Kidney glomerular epithelial cell (primary cell): Measurements from ENCODE around the gene FRMD5.
"Not testable (repeated sequence)": the region's sequence is repeated elsewhere in the genome, so short reads cannot be mapped to it uniquely, and the experiment has no call there.

Experiments
- DNase-seq: peaks from one replicate; lab custom pipeline; 2025; lab: John Stamatoyannopoulos, UW

FRMD5 gene

DNA sequence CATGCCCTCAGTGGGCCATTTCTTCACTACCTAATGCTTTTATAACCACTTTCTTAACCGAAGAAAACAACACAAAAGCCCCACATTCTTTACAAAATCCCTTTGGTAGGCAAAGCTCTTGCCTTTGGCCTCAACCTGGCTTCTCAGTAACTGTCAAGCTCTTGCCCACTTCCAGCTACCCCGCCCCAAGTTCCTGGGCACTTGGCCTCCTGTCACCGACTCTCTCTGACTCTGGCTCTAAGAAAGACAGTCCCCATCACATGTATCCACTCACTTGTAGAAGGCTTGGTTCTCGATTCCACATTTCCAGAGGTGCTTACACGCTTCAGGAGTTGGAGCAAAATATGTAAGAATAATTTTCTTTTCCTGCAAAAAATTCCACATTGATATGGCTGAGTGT is 307.2 kb downstream of the FRMD5 start:
- DNase-seq = no peak

DNA sequence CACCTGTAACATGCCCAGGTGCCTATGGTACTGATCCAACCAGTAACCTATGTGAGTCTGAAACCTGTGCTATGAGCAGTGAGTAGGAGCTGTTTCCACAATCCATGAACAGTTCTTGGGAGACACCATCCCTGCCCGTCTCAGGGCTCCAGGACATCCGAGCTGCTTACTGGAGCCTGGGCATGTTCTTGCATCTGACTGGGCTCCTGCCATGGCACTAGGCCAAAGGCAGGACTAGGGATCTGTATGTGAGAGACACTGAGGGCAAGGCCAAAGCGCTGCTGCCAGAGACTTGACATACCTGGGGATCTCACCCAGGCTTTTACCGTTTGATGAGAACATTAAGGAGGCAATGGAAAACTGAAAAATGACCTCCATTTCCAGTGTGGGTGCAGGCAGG is 308.5 kb downstream of the FRMD5 start:
- no peak for DNase-seq

DNA sequence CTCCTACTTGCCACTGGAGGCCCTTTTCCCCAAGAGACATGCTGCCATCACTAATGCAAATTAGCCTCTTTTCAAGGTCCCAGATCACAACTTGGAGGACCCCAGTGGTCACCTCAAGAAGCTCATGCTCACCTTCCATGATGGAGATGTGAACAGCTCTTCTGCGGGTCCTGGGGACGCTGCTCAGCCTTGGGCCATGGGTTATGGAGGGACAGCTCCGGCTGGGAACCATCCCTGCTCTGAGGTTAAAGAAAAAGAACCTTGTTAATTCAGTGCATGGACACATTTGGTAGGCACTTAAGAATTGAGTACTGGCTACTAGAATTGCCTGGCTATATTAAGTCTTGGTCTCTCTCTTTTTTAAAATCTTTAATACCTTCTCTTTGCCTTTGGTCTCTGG is 311.5 kb downstream of the FRMD5 start:
- DNase-seq = no peak

DNA sequence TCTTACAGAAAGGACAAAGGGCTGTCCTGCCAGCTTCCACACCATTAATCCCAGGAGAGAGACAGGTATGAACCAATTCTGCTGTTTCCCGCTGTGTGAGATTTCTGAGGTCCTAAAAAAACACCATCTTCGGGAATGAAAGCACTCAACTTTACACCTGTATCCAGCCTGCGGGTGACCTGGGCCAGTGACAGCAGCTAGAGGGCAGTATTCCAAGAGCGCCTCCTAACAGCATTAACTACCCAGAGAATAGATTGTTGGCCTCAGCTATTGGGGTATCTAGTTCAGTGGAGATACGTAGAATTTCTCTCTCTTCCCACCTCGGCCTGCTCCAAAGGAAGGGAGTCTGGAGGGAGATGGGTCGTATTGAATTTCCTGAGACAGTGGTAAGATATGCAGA is 313.1 kb downstream of the FRMD5 start:
- no peak for DNase-seq

DNA sequence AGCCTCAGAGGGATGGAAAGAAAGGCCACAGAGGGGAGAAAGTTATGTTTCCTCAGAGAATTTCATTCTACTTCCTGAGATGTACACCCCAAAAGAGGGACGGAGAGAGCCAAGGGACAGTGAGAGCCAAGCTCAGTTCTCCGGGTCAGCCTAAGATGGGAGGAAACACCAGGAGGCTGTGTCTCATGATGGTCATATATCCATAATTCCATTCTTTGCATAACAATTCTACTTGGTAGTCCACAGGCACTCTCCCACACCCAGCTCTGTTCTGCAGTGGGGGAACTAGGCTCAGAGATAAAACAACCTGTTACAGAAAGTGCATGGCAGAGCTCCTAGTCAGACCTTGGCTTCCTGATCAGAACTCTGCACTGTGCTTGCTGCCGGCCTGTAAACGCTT is 313.8 kb downstream of the FRMD5 start:
- DNase-seq = no peak

DNA sequence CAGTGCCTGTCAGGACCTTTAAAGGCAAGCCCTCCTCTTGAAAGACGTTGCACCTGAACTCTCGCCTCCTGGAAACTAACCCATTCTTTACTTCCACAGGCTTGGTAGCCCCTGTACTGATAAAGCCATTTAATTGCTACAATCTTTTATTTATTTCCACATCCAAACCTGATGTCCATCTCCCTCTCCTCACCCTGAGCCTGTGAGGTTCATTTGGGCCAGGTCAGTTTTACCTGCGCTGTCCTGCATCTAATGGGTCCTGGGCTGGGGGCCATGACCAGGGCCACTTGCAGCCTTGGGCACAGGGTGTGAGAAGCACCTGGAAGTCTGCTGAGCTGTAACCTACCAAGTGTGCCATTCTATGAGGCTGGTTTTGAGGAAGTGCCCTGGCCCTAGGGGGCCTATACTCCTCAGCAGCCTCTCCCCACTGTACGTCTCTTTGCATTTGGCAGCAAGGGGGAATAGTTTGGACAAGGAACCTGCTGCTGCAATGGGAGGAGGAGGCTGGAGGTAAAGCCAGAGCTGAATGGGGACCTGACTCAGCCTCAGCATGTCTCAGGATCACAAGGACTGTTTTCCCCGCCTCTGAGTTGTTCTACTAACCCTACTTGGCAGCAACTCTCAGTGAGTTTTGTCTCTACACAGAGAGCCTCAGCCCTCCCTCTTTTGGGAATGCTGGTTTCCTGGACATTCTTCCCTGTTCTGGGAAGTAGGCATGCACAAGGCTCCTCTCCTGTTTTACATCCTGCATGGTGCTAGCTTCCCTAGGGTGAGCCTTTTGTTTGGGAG is 314.5 kb downstream of the FRMD5 start:
- no peak for DNase-seq

DNA sequence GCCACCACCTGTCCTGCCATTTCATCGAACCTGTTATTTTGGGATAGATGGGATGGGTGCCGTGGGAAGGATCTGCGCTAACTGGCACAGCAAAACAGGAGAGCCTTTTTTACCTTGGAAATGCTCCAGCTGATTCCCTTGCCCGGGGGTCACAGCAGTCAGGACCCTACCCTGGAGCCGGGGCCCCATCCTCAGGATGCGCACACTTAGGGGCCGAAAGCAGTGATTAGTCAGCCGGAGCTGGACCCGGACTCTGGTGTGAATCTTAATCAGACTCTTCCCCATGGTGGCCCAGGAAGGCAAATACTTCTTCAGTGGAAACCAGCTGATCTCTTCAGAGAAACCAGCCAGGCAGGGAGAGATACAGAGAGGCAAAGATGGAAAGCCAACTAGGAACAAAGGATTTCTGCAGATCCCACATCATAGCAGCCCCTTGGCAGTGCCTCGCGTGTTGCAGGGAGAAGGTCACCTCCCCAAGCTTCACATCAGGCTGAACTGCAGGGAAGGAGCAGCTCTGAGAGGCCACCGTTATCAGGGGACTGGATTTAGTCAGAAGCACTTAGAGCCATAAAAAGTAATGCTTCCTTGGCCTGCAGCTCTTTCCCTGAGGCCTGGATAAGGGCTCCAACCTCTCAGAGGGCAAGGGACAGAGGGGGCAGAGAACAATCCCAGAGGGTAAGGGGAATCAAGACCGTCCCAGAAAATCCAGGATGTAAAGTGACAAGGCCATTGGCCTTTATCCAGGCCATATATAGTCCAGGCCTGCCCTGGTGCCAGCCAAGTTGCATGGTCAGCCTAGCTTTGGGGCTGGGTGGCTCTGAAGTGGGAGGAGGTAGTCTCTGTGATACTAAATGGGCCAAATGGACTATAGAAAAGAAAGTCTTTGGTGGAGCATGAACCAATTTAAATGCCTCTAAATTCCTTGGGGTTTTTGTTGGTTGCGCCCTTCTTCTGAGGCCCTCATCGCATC is 315.4 kb downstream of the FRMD5 start:
- no peak for DNase-seq

DNA sequence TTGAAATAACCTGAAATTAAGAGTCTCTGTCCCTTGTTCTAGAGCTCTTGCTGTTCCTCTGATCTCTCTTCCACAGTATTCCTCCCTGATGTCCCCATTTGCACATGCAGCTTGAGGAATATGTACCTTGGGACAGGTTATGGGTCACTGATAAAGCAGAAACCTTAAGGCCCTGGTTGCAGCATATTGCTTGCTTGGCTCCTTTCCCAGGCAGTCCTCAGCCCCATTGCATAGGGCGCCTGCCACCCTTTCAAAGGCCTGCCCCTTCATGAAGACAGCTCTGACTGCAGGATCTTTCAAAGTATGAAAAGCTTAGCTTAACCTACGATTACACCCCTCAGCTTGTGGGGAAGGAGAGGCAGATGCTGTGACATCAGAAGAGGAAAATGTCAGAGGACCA is 316.6 kb downstream of the FRMD5 start:
- DNase-seq = no peak

DNA sequence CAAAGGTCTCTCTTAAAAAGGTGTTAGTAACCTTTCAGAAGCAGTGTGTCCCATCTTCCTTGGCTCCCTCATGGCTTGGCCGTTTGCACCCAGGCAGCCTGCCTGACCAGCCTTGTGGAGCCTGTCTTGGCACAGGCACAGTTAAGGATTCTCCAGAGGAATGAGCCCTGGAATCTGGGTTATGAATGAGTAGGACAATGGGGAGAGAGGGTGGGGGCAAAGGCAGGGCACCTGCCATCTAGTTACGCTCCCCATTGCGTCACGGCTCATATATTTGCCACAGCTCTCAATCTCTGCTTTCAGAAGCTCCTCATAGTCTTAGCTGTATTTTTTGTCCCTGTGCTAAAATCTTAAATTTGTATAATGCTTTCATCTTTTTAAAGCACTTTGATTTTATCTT is 317.7 kb downstream of the FRMD5 start:
- DNase-seq = no peak

DNA sequence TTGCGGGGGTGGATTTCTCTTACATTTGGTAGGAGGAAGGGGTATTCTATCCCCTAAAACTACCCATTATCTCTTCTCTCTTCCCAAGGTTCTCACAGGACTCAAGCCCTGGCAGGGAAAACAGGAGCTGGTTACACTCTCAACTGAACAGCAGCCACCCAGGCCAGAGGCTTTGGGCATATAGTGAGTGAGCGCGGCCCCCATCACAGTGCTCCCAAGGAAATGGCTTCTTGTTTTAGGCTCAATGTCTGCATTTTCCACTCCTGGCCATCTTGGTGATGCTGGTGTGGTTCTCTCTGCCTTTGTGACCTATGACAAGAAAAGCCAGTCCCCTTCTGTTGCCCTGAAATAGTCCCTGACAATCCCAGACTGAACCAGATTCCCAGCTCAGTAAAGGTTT is 318.2 kb downstream of the FRMD5 start:
- DNase-seq = no peak

DNA sequence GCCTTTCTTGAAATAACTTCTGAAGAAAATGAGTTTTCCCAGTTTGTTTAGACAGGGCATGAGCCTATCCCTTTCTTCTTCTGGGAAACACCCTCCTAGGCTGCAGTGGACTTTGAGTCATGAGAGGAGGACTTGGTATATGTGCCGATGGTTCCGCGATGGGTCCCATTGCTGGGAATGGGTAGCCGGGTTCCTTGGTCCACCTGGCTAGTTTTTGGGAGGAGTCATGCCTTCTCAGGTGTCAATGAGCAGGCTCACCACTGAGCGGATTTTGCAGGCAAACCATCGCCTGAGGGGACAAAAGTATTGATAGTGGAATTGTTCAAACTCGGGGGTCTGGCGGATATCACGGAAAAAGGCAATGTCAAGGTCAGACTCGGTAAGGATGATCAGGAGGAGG is 321.4 kb downstream of the FRMD5 start:
- DNase-seq = no peak

DNA sequence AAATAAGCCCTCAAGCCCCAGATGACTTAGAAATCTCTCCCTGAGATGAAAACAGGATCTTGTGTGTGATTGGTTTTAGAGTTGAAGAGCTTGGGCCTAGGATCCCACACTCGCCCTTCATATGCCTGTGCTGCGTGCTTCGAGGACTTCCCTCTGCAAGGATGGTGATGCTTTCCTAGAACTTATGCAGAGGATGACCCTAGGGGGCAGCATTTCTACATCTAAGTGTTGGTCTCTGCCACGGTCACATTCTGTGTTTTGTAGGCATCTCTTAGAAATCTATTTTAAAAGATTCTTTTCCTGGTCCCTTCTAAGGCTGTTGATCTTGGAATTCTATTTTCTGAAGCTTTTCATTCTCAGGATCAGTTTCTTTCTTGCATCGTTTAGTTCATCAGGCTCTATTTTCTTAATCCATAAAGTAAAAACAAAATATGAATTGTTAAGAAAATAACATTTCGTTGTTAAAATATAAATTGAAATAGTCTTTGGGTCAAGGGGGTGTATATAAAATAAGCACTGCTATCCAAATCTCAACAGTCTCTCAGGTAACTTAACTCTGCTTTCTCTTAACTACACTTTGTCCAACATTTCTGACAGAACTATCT is 322.6 kb downstream of the FRMD5 start:
- peak; percentile 47 for DNase-seq

DNA sequence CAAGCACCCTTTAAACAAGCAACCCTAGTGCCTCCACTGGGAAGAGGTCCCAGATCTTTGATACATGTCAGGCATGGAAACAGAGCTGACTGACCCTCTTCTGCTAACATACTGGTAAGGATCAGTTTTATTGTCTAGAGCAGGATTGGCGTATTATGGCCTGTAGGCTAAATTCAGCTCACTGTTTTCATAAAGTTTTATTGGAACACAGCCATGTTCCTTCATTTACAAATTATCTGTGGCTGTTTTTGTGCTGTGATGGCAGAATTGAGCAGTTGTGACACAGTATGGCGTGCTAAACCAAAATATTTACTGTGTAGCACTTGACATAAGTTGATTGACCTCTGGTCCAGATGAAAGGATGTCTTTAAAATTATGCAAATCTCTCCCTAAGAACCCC is 323.2 kb downstream of the FRMD5 start:
- DNase-seq = no peak

DNA sequence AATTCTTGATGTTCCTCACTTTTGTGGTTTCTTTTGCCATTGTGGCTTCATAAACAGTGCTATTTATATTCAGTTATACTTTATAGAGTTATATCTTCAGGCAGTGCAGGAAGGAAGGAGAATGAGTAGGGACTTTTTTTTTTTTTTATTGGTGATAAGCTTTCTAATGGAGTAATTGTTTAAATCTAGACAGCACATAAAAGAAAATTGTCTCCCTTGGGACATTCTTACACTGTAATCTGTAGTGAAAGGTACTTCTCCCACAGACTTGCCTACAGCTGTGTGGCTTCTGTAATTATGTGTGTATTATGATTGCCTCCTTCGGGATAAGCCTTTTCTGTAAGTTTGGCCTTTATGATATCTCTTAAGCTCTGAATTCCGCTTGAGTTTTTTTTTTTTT is 326.7 kb downstream of the FRMD5 start:
- DNase-seq = no peak

DNA sequence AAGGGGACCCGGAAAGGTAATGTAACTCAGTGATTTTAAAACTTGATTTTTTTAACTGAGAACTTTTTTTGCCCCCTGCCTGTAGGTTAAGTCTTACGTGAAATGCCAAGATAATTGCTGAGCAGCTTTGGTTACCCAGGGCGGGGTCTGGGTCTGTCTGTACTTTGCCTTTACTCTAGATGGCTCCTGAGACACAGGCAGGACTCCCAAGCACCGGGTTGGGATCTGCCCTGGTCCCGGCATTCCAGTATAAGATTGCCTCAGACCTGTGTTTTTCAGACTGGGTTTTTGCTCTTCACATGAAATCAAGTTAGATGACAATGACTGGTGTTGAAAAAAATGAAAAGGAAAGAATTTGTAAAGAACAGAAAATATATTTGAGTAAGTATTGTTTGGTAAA is 328.0 kb downstream of the FRMD5 start:
- DNase-seq = no peak

DNA sequence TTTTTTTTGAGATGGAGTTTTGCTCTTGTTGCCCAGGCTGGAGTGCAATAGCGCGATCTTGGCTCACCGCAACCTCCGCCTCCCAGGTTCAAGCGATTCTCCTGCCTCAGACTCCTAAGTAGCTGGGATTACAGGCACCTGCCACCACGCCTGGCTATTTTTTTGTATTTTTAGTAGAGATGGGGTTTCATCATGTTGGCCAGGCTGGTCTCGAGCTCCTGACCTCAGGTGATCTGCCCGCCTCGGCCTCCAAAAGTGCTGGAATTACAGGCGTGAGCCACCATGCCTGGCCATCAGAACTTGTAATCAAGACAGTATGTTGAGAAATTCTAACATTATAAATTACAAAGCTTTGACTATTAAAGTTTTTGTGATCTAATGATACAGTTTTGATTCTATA is 328.4 kb downstream of the FRMD5 start:
- DNase-seq = not testable (repeated sequence)

DNA sequence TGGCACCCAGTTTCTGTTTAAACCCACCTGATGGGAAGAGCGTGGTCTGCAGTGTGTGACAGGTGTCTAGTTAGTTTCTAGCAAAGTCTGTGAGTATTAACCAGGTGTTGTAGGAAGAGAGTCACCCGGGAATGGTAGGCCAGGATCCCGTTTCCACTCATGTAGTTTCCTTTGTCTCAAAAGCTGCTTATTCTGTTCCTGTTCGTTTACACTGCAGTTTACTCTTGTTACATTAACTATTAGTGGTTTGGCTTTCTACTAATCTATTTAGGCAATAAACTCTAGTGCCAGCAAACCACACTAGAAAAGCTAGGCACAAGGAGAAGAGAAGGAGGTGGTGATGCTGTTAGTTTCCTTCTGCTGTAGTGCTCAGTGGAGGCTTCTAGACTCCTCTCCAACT is 335.5 kb downstream of the FRMD5 start:
- no peak for DNase-seq

DNA sequence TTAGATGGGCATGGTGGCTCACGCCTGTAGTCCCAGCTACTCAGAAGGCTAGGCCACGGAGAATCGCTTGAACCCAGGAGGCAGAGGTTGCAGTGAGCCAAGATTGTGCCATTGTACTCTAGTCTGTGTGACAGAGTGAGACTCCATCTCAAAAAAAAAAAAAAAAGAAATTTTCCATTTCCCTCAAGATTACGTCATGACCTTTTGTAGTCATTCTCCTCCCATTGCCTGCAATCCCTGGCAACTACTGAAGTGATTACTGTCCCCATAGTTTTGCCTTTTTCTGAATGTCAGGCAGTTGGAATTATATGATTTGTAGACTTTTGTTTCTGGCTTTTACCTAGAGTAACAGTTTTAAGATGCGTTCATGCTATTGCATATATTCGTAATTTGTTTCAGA is 340.3 kb downstream of the FRMD5 start:
- DNase-seq = no peak

DNA sequence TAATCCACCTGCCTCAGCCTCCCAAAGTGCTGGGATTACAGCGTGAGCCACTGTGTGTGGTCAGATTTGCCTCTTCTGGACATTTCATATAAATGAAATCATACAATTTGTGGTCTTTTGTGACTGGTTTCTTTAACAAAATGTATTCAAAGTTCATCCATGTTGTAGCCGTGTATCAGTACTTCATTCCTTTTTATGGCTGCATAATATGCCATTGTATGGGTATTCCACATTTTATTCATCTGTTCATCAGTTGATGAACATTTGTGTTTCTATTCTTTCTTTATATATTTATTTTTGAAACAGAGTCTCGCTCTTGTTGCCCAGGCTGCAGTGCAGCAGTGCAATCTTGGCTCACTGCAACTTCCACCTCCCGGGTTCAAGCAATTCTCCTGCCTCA is 342.5 kb downstream of the FRMD5 start:
- no peak for DNase-seq

DNA sequence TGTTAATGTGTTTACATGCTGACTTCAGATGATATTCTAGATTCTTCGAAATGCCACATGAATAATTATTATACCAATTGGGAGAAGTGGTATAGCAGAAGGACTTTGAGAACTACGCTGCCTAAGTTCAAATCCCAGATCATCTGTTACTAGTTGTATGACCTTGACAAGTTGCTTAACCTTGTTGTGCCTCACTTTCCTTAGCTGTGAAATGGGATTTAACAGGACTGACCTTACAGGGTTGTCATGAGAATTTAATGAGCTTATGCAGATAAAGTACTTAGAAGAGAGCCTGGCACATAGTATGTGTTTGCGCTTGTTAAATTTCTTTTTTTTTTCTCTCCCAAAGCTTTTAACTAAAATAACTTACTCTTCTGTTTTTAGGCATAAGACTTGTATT is 343.8 kb downstream of the FRMD5 start:
- DNase-seq = no peak

DNA sequence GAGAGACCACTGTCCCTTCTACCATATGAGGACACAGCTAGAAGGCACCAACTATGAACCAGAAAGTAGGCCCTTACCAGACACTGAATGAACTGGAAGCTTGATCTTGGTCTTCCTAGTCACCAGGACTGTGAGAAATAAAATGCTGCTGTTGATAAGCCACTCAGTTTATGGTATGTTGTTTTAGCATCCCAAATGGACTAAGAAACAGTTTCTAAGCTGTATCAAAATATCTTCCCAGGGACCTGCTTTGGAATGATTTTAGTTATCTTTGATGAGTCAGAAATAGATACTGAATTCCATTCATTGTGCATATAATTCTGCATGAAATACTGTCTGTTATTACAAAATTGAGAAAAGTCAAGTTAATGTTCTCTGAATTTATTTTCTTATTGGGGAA is 349.6 kb downstream of the FRMD5 start:
- no peak for DNase-seq

DNA sequence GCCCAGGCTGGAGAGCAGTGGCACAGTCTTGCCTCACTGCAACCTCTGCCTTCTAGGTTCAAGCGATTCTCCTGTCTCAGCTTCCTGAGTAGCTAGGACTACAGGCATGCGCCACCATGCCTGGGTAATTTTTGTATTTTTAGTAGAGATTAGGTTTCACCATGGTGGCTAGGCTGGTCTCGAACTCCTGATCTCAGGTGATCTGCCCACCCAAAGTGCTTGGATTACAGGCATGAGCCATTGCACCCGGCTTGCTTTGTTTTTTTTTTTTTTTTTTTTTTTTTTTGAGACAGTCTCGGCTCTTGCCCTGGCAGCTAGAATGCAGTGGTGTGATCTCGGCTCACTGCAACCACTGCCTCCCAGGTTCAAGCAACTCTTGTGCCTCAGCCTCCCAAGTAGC is 362.6 kb downstream of the FRMD5 start:
- not testable (repeated sequence) for DNase-seq

DNA sequence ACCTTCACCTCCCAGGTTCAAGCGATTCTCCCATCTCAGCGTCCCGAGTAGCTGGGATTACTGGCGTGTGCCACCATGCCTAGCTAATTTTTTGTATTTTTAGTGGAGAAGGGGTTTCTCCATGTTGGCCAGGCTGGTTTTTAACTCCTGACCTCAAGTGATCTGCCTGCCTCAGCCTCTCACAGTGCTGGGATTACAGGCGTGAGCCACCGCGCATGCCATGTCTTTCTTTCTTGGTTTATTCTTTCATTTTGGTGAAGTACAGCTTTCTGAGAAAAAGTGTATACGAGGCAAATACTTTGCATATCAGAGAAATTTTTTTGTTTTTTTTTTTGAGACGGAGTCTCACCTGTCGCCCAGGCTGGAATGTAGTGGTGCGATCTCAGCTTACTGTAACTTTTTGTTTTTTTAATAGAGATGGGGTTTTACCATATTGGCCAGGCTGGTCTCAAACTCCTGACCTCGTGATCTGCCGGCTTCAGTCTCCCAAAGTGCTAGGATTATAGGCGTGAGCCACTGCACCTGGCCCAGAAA is 363.5 kb downstream of the FRMD5 start:
- DNase-seq = not testable (repeated sequence)
